ENCODE results near the gene TMCC2.

- TF ChIP-seq CTCF (IDR thresholded peaks at IDR 0.05): no peak
- TF ChIP-seq EZH2 (IDR thresholded peaks at IDR 0.05; ENCODE audit: borderline replicate concordance, insufficient read depth, low read depth, low read length, poor library complexity, severe bottlenecking): no peak
Measured at GRCh38 chr1:205257735-205258134, 30.0 kb downstream of the TMCC2 start.
